Measurements from ENCODE around the gene ZNF888.
A peak's percentile ranks its signal among the peaks of the same experiment; 100 is the strongest.
"Not testable (repeated sequence)": the region's sequence is repeated elsewhere in the genome, so short reads cannot be mapped to it uniquely, and the experiment has no call there.

The ZNF888 gene
- 4.8 to 11.9 (median 5.0) reads per million in 3 experiments for total RNA-seq

DNA sequence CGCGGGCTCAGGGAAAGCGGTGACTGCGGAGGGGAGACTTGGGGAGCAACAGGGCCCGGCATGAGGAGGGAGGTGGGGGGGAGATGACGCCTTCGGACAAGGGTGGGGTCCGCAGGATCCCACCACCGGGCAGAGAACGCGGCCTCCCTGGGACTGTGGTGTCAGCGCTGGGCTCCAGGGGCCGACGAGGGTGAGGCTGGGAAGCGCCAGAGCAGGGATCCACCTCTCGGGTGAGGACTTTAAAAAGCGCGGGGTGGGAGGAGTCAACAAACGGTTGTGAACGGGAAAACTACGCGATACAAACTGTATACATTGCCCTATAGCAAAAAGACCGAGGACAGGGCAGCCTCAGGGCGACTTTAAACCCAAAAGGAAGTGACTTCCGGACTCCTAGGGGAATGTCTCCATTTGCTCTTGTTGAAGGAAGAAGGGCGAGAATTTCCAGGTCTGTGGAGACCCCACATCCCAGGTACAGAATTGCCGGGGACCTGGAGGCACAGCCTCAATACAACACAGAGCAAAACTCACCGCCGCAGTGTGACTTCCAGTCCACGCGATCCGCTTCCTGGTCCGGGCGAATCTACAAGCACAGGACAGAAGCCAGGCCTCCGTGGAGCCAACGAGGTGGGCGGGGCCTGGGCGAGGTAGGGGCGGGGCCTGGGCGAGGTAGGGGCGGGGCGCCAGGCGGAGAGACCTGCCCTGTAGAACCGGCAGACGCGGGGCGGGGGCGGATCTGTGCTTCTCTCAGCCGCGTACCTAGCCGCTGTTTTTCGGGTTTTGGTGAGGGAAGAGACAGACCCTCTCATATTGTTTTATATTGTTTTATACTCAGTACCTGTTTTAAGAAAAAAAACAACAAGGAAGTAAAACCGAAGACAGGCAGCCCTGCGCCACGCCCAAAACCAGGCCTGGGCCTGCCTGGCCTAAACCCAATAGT is at the start of gene ZNF888:
ZNF888 (minus strand) TSS at position 588 of the 937 bp plus-strand sequence. CDS start 5,555 bp downstream, outside the sequence.
- peak; percentile 76 for DNase-seq

DNA sequence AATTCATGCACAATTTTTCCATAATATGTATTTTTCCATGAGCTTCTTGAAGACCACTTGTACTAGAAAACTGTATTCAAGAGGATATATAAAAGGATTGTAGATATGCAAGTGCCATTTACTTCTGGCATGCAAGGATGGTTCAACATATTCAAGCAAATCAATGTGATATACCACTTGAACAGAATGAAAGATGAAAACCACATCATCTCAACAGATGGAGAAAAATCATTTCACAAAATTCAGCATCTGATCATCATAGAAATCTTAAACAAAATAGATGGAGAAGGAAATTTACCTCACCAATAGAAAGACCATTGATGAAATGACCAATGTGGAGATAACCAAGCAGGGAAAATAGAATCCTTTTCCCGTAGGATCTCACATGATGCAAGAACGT is 44.5 kb upstream of the ZNF888 start:
- DNase-seq = no peak

DNA sequence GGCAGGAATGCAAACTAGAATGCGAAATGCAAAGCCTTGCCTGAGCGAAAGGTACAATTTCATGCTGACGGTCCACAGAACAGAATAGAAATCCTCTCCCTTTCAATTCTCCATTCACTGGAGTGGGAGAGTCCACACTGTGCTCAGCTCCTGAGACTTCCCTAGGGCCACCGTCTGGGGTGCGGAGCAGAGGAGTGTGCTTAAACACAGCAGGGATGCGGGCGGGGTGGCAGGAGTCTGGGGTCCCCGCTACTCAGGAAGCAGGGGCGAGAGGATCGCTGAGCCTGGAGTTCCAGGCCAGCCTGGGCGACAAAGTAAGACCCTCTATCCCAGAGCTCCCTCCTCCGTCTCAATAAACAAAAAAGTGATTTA is 40.0 kb upstream of the ZNF888 start:
- DNase-seq = no peak

DNA sequence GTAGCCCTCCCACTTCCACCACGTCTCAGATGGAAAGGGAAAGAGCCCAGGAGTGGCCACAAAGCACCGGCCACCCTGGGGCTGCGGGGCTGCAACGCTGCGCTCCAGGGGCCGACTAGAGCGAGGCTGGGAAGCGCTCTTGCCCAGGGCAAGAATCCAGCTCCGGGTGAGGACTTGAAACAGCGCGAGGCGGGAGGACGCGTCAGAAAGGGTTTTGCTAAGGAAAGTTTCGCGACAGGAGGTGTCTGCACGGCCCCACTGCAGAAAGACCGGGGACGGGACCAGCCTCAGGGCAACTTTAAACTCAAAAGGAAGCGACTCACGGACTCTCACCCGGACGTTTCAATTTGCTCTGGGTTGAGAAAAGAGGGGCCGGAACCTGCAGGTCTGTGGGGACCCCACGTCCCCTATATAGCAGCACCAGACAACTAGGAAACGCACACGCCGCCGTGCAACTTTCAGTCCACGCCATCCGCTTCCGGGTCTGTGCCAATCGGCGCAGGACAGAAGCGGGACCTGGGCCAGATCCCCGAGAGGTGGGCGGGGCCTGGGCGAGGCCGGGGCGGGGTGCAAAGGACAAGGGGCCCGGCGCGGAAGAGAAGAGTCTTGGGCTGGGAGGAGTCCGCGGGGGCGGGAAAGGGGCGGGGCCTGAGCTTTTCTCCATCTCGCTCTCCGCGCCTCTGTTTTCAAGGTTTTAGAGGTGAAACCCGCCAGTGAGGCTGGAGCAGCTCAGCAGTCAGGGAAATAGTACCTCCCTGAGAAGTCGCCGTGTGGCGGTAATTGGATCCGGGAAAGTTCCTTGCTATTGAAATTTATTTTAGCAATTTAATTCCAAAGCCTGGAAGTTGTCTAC is 39.4 kb upstream of the ZNF888 start, which contains the start of gene ZNF816:
ZNF816 (minus strand) TSS at position 488 of the 853 bp plus-strand sequence. CDS start 6,792 bp downstream, outside the sequence.
- peak; percentile 95 for DNase-seq

DNA sequence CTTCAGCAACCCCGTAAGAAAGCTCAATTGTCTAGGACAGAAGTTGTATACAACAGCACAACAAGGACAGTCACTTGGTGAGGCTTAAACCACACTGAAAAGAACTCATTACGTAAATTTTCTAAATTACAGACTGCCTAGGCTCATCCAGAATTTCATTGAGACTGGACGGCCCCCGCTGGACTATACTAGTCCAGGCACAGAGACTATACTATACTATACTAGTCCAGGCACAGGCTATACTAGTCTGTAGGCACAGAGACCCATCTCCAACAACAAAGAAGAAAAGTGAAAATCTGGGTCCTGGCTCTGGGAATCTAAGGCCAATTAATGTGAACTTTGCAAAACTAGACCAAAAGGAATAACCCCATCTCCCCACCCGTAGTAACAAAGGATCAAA is 38.8 kb upstream of the ZNF888 start:
- no peak for DNase-seq

DNA sequence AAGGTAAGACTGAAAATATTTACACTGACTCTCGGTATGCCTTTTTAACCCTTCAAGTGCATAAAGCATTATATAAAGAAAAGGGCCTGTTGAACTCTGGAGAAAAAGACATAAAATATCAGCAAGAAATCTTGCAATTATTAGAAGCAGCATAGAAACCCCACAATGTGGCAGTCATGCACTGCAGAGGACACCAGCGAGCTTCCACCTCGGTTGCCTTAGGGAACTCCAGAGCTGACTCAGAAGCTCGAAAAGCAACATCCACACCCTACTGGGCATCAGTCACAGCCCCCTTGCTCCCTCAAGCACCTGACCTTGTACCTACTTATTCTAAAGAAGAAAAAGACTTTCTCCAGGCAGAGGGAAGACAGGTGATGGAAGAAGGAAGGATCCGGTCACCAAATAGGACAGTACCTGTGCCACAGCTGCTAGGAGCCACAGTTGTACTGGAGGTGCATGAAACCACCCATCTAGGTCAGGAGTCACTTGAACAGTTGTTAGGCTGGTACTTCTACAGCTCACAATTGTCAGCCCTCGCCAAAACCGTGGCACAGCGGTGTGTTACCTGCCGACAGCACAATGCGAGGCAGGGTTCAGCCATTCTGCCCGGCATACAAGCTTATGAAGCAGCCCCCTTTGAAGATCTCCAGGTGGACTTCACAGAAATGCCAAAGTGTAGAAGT is 36.5 kb upstream of the ZNF888 start:
- no peak for DNase-seq

DNA sequence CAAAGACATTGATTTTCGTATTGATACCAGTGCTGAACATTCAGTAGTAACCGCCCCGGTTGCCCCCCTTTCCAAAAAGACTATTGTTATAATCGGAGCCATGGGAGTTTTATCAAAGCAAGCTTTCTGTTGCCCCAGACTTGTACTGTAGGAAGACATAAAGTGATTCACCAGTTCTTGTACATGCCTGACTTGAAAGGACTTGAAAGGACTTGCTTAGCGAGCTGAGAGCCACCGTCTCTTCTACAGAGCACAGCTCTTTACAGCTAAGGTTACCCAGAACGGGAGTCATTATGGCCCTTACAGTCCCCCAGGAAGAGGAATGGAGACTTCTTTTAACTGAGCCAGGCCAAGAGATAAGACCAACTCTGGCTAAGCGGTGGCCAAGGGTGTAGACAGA is 34.4 kb upstream of the ZNF888 start:
- no peak for DNase-seq

DNA sequence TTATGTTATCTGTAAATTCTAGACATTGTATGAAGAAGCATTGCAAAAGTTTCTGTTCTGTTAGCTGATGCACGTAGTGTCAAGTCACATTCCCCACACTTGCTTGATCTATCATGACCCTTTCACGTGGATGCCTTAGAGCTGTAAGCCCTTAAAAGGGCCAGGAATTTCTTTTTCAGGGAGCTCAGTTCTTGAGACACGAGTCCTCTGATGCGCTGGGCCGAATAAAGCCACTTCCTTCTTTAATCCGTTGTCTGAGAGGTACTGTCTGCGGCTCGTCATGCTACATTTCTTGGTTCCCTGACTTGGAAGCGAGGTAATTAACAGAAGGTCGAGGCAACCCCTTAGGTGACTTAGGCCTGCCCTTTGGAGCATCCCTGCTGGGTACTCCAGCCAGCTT is 33.7 kb upstream of the ZNF888 start:
- DNase-seq = no peak

DNA sequence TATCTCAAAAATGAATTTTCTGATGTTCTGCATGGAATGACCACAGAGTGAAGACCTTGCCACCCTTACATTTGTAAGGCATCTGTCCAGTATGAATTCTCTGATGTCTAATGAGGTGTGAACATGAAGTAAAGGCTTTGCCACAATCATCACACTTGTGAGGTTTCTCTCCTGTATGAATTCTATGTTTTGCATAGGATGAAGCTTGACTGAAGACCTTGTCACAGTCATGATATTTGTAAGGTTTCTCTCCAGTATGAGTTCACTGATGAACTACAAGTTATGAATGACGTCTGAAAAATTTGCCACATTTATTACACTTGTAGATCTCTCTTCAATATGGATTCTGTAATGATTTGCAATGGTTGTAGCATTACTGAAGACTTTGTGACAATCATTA is 26.2 kb upstream of the ZNF888 start:
- DNase-seq = no peak

DNA sequence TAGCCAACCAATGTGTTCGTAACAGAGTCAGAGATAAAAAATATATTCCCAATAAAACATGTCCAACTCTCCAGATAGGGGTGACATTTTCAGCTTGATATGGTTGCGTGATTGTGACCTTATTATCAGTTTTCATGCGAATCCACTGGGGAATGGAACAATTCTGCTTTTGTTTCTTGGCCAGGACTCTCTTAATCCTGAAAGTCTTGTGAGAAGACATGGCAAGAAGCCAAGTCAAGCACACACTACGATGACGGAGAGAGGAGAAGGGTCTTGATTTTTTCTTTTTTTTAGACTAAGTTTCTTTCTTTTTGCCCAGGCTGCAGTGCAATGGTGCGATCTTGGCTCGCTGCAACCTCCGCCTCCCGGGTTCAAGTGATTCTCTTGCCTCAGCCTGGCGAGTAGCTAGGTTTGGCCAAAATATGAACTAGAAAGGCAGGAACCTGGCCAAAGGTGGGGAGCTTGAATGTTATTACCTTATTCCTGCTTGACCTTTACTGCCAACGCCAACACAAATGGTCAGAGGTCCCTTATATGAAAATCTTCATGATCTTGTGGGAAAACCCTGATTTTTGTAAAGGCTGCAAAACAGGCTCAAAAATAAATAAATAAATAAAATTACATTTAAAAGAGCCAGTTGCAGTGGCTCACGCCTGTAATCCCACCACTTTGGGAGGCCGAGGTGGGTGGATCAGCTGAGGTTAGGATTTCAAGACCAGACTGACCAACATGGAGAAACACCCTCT is 25.0 kb upstream of the ZNF888 start:
- DNase-seq = no peak

DNA sequence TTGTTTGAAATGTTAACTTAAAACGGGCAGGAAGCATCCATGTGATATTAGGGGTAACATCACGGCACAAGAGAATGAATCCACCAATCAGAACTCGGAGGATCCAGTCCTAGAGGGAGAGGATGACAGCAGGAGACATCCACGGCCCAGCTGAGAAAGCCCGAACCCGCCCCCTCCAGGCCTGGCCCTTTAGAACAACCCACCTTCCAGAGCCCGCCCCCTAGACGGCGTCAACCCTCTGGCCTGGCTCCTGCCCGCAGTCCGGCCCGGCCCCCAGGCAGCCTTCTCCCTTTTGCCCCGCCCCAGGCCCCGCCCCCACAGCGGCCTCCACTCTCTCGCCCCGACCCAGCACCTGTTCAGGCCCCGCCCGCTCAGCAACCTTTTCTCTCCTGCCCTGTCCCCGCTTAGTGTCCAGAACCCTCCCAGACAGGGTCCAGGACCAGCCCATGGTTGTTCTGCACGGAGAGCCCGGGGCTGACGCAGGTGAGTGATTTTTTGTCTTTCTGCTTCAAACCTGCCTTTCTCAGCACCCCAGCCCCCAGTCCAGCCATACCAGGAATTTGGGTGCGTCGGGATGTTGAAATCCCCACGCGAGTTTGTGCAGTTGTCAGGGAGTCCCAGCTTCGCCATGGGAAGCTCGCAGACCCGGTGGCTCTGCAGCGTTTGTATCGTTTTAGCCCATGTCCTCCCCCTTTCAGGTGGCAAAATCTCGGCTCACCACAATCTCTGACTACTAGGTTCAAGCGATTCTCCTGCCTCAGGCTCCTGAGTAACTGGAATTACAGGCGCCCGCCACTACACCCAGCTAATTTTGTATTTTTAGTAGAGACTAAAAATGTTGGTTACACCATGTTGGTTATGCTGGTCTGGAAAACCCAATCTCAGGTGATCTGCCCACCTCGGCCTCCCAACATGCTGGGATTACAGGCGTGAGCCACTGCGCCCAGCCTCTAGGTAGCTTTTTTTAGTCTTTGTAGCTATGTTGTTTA is 23.4 kb upstream of the ZNF888 start:
- no peak for DNase-seq

DNA sequence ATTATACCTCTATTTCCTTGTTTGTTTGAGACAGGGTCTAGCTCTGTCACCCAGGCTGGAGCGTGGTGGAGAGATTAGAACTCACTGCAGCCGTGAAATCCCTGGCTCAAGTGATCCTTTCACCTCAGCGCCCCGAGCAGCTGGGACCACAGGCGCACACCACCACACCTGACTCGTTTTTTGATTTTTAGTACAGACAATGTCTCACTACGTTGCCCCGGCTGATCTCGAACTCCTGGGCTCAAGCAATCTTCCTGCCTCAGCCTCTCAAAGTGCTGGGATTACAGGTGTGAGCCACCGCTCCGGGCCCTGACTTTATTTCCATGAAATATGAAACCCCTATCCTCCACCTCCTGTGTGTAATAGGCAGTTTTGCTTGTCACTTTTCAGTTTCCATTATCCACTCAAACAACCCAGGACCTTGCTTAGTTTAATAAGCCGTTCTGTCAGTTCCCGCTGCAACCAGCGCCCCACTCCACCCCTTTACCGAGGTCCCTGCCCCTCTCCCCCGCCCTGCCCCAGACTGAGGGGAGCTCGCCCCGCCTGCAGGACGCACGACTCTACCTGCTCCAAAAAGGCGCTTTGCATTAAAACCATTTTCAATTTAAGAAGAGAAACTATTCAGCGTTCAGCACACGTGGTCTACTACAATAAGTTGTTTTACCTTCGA is 22.6 kb upstream of the ZNF888 start:
- no peak for DNase-seq

DNA sequence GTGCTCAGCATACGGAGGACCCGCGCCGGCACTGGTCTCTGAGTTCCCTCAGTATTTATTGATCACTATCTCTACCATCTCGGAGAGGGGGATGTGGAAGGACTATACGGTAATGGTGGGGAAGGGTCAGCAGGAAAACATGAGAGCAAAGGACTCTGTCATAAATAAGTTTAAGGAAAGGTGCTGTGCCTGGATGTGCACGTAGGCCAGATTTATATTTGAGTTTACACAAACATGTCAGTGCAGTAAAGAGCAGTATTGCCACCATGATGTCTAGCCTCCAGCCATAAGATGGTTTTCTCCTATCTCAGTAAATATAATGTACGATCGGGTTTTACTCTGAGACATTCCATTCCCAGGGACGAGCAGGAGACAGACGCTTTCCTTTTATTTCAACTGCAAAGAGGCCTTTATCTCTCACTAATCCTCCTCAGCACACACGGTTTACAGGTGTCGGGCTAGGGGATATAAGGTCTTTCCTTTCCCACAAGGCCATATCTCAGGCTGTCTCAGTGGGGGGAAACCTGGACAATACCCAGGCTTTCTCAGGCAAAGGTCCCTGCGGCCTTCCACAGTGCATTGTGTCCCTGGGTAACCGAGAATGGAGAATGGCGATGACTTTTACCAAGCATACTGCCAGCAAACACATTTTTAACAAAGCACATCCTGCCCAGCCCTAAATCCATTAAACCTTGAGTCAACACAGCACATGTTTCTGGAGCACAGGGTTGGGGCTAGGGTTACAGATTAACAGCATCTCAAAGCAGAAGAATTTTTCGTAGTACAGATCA is 21.7 kb upstream of the ZNF888 start:
- DNase-seq = not testable (repeated sequence)

DNA sequence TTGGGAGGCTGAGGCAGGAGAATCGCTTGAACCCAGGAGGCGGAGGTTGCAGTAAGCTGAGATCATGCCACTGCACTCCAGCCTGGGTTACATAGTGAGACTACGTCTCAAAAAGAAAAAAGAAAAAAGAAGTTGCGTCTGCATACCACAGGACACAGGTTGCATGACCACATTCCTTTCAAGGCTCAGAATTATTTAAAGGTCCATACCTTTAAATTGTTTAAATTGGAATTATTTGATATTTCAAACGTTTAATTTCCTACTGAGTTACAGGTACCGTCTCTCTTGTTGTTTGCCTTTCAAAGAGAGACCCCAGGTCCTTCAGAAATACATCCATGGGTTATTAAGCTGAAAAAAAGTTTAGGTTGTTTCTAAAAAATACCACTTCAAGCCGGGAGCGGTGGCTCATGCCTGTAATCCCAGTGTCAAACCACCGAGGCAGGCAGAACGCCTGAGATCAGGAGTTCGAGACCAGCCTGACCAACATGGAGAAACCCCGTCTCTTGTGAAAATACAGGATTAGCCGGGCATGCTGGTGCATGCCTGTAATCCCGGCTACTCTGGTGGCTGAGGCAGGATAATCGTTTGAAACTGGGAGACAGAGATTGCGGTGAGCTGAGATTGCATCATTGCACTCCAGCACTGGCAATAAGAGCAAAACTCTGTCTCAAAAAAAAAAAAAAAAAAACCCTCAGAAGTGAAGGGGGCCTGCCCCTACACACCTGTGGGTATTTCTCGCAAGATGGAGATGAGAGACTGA is 20.8 kb upstream of the ZNF888 start:
- no peak for DNase-seq

DNA sequence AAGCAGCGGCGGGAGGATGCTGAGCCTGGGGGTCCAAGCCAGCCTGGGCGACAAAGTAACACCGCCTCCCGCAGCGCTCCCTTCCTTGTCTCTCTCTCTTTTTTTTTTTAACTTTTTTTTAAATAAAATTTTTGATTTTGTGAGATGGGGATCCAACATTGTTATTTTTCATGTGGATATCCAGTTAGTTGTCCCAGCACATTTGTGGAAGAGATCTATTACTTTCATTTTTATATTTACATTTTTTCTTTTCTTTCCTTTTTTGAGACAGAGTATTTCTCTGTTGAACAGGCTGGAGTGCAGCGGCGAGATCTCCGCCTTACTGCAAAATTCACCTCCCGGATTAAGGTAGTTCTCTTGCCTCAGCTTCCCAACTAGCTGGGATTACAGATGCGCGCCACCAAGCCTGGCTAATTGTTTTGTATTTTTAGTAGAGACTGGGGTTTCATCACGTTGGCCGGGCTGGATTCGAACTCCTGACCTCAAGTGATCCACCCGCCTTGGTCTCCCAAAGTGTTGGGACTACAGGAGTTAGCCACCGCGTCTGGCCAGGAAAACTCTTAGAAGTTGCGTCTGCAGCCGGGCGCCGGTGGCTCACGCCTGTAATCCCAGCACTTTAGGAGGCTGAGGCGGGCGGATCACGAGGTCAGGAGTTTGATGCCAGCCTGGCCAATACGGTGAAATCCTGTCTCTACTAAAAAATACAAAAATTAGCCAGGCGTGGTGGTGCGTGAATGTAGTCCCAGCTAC is 20.1 kb upstream of the ZNF888 start:
- DNase-seq = no peak

DNA sequence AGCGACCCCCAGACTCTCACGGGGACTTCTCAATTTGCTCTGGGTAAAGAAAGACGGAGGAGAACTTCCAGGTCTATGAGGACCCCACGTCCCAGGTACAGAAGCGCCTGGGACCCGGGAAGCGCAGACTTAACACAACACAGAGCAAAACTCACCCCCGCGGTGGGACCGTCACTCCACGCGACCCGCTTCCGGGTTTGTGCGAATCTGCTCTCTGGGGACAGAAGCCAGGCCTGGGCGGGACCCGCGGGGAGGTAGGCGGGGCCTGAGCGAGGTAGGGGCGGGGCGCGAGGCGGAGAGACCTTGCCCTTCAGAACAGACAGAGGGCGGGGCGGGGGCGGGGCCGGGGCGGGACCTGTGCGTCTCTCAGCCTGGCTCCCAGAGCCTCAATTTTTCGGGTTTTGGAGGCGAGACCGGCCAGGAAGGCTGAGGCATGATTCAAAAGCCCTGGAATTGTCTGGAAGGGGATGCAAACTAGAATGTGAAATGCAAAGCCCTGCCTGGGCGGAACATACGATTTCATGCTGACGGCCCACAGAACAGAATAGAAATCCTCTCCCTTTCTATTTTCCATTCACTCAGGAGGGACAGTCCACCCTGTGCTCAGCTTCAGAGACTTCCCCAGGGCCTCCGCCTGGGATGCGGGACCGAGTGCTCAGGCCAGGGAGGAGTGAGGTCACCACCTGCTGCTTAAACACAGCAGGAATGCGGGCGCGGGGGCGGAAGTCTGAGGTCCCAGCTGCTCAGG is 19.3 kb upstream of the ZNF888 start:
- DNase-seq = peak; percentile 95

DNA sequence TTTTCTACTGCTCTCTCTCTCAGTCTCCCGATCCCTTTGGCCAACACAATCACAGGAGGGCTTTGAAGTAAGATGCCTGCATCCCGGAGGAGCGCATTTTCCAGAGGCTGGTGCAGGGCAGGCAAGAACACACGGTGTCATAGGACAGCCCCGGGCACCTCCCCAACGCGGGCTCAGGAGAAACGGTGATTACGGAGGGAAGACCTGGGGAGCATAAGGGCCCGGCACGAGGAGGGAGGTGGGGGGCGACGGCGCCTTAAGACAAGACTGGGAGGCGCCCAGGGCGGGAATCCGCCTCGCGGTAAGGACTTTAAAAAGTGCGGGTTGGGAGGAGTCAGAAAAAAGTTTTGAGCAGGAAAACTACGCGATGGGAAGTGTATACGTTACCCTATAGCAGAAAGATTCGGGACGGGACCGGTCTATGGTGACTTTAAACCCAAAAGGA is 18.7 kb upstream of the ZNF888 start:
- no peak for DNase-seq
